Osteocyte (in vitro differentiated cells): ENCODE results near the gene TM4SF18. TPM values are rescaled to one million over a fixed set of nuclear protein-coding genes. Genes with fewer than 3 reads are reported as not detected.

Experiments
- DNase-seq: peaks from one replicate; pipeline ENCODE4 v3.0.0; 2021; ENCODE audit warnings: mixed read lengths; ENCODE audit not compliant: unreplicated experiment; ENCODE audit errors: extremely low spot score
- H3K27ac Mint-ChIP-seq: one replicate; pipeline ENCODE4 v1.8.0; 2021; ENCODE audit warnings: mild to moderate bottlenecking, mixed read lengths; ENCODE audit not compliant: unreplicated experiment
- H3K27me3 Mint-ChIP-seq: one replicate; pipeline ENCODE4 v1.8.0; 2021; ENCODE audit warnings: mixed read lengths; ENCODE audit not compliant: unreplicated experiment
- H3K36me3 Mint-ChIP-seq: one replicate; pipeline ENCODE4 v1.8.0; 2021; ENCODE audit warnings: mixed read lengths; ENCODE audit not compliant: unreplicated experiment
- H3K4me1 Mint-ChIP-seq: one replicate; pipeline ENCODE4 v1.8.0; 2021; ENCODE audit warnings: mixed read lengths; ENCODE audit not compliant: unreplicated experiment
- H3K4me3 Mint-ChIP-seq: one replicate; pipeline ENCODE4 v1.8.0; 2021; ENCODE audit warnings: mild to moderate bottlenecking, moderate library complexity, mixed read lengths; ENCODE audit not compliant: unreplicated experiment
- H3K9me3 Mint-ChIP-seq: one replicate; pipeline ENCODE4 v1.8.0; 2021; ENCODE audit warnings: mixed read lengths; ENCODE audit not compliant: unreplicated experiment
- total RNA-seq: library from RNA; stranded (reverse); gene quantifications from 2 replicates; pipeline ENCODE4 v1.2.1, GENCODE V29; 2021
- TF ChIP-seq, protein P1 (sequence below): fragments of 200-600 bp; sonication (generic); IDR thresholded peaks from 2 replicates; pipeline ENCODE4 v1.5.0; 2021; ENCODE audit warnings: antibody characterized with exemption, mild to moderate bottlenecking, moderate library complexity

TM4SF18 gene
- total RNA-seq, 1 donor from 2014 or later = 2.2 TPM

DNA sequence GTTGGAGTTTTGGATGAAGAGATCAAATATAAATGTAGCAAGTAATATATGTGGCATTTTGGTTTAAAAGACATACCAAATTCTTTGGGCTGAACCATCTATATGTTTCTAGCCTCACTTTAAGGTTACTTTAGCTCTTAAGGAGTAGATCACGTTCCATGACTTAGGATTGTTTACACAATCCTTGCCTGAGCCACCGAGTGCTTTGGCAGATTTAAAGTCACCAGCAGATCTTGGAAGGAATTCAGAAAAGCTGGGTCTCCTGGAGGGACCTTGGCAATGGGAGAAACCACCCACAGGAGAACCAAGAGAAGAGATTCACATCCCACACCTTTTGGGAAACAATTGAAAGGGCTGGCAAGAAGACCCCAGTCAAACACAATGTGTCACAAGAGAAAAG lies 54.5 kb downstream of the TM4SF18 start:
- Mint-ChIP-seq H3K36me3 (peaks cover 2% of the 10 kb centered on the region), H3K4me1 (peaks cover 52% of the 10 kb centered on the region), H3K9me3 (peaks cover 3% of the 10 kb centered on the region), H3K27me3 (no peaks in the 10 kb centered on the region), H3K4me3 (no peak overlapping the region), H3K27ac (peak overlapping the region; percentile 60)
- TF ChIP-seq, protein P1, sequence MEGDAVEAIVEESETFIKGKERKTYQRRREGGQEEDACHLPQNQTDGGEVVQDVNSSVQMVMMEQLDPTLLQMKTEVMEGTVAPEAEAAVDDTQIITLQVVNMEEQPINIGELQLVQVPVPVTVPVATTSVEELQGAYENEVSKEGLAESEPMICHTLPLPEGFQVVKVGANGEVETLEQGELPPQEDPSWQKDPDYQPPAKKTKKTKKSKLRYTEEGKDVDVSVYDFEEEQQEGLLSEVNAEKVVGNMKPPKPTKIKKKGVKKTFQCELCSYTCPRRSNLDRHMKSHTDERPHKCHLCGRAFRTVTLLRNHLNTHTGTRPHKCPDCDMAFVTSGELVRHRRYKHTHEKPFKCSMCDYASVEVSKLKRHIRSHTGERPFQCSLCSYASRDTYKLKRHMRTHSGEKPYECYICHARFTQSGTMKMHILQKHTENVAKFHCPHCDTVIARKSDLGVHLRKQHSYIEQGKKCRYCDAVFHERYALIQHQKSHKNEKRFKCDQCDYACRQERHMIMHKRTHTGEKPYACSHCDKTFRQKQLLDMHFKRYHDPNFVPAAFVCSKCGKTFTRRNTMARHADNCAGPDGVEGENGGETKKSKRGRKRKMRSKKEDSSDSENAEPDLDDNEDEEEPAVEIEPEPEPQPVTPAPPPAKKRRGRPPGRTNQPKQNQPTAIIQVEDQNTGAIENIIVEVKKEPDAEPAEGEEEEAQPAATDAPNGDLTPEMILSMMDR = no peak
- no peak for DNase-seq

DNA sequence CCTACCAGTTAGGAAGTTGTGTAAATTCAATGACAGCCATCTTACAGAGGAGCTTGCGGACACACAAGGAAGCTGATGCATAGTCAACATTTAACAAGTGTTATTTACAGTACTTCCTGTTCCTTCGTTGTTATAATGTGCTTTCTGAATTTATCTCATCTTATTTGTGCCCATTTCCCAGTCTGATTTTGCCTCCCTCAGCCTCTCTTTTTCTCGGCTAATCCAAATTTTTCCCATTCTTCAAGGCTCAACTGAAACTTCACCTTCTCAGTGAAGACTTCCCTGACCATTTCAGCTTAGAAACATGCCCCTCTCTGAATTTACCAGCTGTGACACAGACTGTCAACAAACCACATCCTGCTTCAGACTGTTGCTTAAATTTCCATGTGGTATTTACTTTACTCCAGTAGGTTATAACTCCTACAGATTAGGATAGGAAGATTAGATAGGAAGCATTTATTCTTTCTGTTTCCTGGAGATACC lies 56.1 kb downstream of the TM4SF18 start:
- H3K27me3 Mint-ChIP-seq = no peaks in the 10 kb centered on the region
- peaks cover 3% of the 10 kb centered on the region for H3K9me3 Mint-ChIP-seq
- DNase-seq = no peak
- peaks cover 2% of the 10 kb centered on the region for H3K36me3 Mint-ChIP-seq
- H3K4me1 Mint-ChIP-seq = peaks cover 64% of the 10 kb centered on the region
- TF ChIP-seq, protein P1 = no peak
- H3K27ac Mint-ChIP-seq = peak overlapping the region; percentile 95
- H3K4me3 Mint-ChIP-seq = no peak overlapping the region

DNA sequence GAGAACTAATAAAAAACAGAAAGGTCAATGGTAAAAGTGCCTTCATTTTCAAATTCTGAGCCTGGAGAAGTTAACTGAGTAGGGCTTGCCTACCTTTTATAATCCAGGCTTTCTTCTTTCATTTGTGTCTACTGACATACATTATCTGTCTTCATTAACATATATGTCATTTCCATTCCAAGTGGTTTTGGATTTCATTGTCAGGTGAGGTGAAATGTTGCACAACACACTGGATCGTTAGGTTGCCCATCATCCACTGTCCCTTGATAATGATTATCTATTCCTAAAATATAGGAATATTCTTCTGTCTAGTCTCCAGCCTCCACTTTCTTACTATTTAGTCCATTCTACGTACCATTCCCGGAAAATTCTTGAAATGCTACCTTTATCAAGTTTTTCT lies 56.8 kb downstream of the TM4SF18 start:
- TF ChIP-seq, protein P1 = no peak
- peaks cover 2% of the 10 kb centered on the region for H3K36me3 Mint-ChIP-seq
- peak overlapping the region; percentile 25 for H3K27ac Mint-ChIP-seq
- H3K4me1 Mint-ChIP-seq = peaks cover 65% of the 10 kb centered on the region
- peaks cover 3% of the 10 kb centered on the region for H3K9me3 Mint-ChIP-seq
- H3K27me3 Mint-ChIP-seq = no peaks in the 10 kb centered on the region
- no peak overlapping the region for H3K4me3 Mint-ChIP-seq
- DNase-seq = no peak

DNA sequence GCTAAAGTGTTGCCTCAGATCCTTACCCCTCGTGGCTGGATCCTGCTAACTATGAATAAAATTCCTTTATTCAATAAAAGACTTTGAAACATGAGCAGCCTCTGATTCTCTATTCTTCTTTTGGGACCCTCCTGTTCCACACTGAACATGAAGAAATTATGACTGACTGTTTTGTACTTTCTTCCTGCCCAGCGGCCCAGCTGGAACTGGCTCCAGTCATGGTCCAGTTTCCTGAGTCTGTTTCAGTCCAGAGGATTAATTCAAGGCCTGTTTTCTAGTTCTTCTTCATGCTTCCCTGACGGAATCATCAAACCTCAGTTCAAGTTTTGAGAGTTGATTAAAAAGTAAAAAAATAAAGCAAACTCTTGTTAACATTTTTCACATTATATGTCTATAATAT lies 59.2 kb downstream of the TM4SF18 start:
- Mint-ChIP-seq H3K4me3 (no peak overlapping the region), H3K36me3 (peaks cover 2% of the 10 kb centered on the region), H3K27me3 (no peaks in the 10 kb centered on the region), H3K9me3 (peaks cover 3% of the 10 kb centered on the region), H3K27ac (peak overlapping the region; percentile 50), H3K4me1 (peaks cover 60% of the 10 kb centered on the region)
- TF ChIP-seq, protein P1 = no peak
- DNase-seq = no peak

DNA sequence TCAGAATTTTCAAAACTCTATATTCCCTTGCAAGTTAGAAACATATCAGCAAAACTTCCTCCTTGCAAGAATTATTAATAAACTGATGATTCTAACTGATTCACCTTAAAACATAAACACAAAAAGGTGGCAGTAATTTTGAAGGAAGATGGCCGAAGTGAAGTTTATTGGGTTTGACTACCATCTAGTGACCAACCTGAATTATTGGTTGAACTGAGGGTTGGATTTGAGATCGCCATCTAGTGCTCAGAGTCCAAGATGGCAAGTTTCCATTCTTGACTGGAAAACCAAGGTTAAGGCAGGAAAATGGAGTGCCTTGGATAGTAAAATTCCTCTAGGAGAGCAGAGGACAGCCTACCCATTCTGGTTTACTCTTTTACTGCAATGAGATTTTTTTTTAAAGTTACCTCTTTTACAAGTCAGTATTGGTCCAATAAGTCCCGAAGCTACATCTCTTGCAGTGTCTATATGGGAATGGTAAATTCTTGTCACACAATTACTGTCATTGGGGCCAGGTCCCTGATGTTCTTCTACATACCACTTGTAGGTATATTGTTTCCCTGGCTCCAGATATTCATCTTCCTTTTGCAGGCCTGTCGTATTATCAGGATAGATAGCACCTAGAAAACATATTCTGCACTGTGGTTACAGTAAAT lies 60.2 kb downstream of the TM4SF18 start:
- peaks cover 2% of the 10 kb centered on the region for H3K36me3 Mint-ChIP-seq
- DNase-seq = no peak
- peaks cover 56% of the 10 kb centered on the region for H3K4me1 Mint-ChIP-seq
- H3K27me3 Mint-ChIP-seq = no peaks in the 10 kb centered on the region
- no peak overlapping the region for H3K4me3 Mint-ChIP-seq
- H3K27ac Mint-ChIP-seq = no peak overlapping the region
- TF ChIP-seq, protein P1 = peak; percentile 98
- H3K9me3 Mint-ChIP-seq = peaks cover 3% of the 10 kb centered on the region
